ENCODE measurements around the gene DCAF4. TPM values are rescaled to one million over a fixed set of nuclear protein-coding genes. Genes with fewer than 3 reads are reported as not detected.

The DCAF4 gene
- total and polyA plus RNA-seq, 2 experiments from 2014 or later, result 11.0 to 23.2 TPM

DNA sequence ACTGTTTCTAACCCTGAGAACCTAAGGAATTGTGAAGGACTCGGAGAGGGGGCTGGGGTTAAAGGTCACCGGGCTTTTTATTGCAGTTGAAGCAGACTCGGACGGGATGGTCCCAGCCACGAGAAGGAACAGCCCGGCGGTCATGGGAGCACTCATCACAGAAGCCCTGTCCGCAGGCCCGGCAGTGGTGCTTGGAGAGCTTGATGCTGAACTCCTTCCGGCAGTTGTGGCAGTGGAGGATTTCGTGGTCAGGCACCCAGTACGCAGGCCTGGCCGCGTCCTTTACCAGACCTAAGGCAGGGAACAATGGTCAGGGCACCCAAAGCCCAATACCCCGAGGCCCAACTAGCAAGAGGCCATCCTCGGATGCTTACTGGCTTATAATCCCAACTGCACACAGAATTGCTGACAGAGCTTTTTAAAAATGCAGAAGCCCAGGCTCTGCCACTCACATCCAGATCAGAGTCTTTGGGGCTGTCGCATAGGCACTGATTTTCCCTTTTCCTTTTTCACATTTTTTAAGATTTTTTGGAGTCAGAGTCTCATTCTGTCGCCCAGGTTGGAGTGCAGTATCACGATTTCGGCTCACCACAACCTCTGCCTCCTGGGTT is 44.7 kb downstream of the DCAF4 start:
- H3K9me3 ChIP-seq (ENCODE audit: low read depth), result no peaks in the 10 kb centered on the region

DNA sequence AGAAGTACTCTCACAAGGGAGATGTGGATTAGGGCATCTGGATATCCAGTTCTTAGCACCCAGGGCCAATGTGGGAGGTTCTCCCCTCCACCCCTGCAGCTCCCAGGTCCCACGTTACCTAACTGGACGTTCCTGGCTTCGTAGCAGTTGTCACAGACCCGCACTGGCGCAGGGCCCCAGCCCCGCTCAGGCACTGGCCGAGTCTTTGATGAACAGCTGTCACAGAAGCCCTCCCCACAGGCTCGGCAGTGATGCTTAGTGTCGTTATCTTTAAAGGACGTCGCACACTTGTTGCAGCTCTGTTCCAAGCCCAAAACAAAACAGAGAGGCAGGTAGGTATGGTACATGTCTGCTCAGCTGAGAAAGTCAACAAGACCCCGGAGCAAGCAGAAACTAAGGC is 48.4 kb downstream of the DCAF4 start:
- H3K36me3 ChIP-seq, result peaks cover 34% of the 10 kb centered on the region
- H3K27ac ChIP-seq, result no peak overlapping the region
- H3K9me3 ChIP-seq (ENCODE audit: low read depth), result no peaks in the 10 kb centered on the region
- H3K4me3 ChIP-seq, result no peak overlapping the region
- no peak for TF ChIP-seq CTCF (IDR thresholded peaks at IDR 0.05; ENCODE audit: low read depth, low read length)
- no peaks in the 10 kb centered on the region for H3K27me3 ChIP-seq
- H3K4me1 ChIP-seq (ENCODE audit: low read depth), result no peaks in the 10 kb centered on the region
- DNase-seq (ENCODE audit: low read depth in 1 of 2, low spot score in 1 of 2), result no peak

More for the DNA sequence above, 44.7 kb downstream of the DCAF4 start:
- Histone ChIP-seq H3K4me1 (ENCODE audit: low read depth) (no peaks in the 10 kb centered on the region), H3K4me3 (no peak overlapping the region), H3K27me3 (no peaks in the 10 kb centered on the region), H3K36me3 (peaks cover 28% of the 10 kb centered on the region), H3K27ac (no peak overlapping the region)
- DNase-seq (ENCODE audit: low read depth in 1 of 2, low spot score in 1 of 2), result no peak
- TF ChIP-seq CTCF (IDR thresholded peaks at IDR 0.05; ENCODE audit: low read depth, low read length), result no peak

GRCh38 chr14:72975770-72976169 is 49.5 kb downstream of the DCAF4 start:
- no peaks in the 10 kb centered on the region for H3K27me3 ChIP-seq
- no peak overlapping the region for H3K4me3 ChIP-seq
- no peak overlapping the region for H3K27ac ChIP-seq
- peaks cover 31% of the 10 kb centered on the region for H3K36me3 ChIP-seq
- no peaks in the 10 kb centered on the region for H3K9me3 ChIP-seq (ENCODE audit: low read depth)
- no peaks in the 10 kb centered on the region for H3K4me1 ChIP-seq (ENCODE audit: low read depth)
- no peak for TF ChIP-seq CTCF (IDR thresholded peaks at IDR 0.05; ENCODE audit: low read depth, low read length)
- no peak for DNase-seq (ENCODE audit: low read depth in 1 of 2, low spot score in 1 of 2)

DNA sequence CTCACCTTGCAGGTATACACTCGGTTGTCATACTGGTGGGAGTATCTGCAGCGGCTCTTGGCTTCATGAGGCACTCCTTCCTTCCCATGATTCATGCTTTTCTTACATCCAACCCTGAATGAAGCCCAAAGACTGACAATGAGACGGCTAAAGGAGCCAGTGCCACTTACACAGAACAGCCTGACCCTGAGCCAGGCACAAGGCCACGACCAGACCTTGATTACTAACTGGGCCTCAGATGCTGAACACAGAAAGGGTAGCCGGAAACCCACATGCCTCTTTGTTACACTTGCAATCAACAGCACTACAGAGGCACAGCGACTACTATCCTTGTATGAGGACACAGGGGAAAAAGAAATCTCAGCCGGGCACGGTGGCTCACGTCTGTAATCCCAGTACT is 52.6 kb downstream of the DCAF4 start:
- no peak for DNase-seq (ENCODE audit: low read depth in 1 of 2, low spot score in 1 of 2)
- no peak overlapping the region for H3K4me3 ChIP-seq
- H3K27ac ChIP-seq, result no peak overlapping the region
- peaks cover 25% of the 10 kb centered on the region for H3K36me3 ChIP-seq
- H3K27me3 ChIP-seq, result no peaks in the 10 kb centered on the region
- TF ChIP-seq CTCF (IDR thresholded peaks at IDR 0.05; ENCODE audit: low read depth, low read length), result no peak
- H3K4me1 ChIP-seq (ENCODE audit: low read depth), result peaks cover 7% of the 10 kb centered on the region
- H3K9me3 ChIP-seq (ENCODE audit: low read depth), result no peaks in the 10 kb centered on the region

DNA sequence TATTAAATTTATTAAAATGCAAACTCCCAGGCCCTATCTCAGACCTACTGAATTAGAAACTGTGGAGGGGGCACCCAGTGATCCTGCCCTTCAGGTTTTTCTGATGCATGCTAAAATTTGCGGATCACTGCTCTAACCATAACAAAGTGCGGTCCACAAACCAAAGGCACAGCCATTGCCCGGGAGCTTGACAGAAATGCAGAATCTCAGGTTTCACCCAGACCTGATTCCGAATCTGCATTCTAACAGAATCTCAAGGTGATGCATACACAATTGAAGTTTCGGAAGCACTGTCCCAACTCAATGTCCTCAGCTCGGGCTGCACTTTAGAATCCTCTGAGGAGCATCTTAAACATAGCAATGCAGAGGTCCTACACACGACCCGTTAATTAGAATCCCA is 54.6 kb downstream of the DCAF4 start:
- Histone ChIP-seq H3K9me3 (ENCODE audit: low read depth) (no peaks in the 10 kb centered on the region), H3K27me3 (no peaks in the 10 kb centered on the region), H3K4me1 (ENCODE audit: low read depth) (peaks cover 7% of the 10 kb centered on the region), H3K36me3 (peaks cover 9% of the 10 kb centered on the region), H3K27ac (no peak overlapping the region), H3K4me3 (no peak overlapping the region)
- DNase-seq (ENCODE audit: low read depth in 1 of 2, low spot score in 1 of 2), result no peak
- no peak for TF ChIP-seq CTCF (IDR thresholded peaks at IDR 0.05; ENCODE audit: low read depth, low read length)
